Activated T-helper 9 cell treated with anti-CD3 and anti-CD28 coated beads, Interleukin-2, amount 50 U/mL, for 16 hours (primary cell): Measurements from ENCODE around the gene CRB3.
"Not testable (repeated sequence)": the region's sequence is repeated elsewhere in the genome, so short reads cannot be mapped to it uniquely, and the experiment has no call there.

ENCODE experiments used
- DNase-seq: peaks from one replicate; pipeline ENCODE4 v3.0.0-alpha.2; 2020; ENCODE audit warnings: low read depth

CRB3 gene, protein sequence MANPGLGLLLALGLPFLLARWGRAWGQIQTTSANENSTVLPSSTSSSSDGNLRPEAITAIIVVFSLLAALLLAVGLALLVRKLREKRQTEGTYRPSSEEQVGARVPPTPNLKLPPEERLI

DNA sequence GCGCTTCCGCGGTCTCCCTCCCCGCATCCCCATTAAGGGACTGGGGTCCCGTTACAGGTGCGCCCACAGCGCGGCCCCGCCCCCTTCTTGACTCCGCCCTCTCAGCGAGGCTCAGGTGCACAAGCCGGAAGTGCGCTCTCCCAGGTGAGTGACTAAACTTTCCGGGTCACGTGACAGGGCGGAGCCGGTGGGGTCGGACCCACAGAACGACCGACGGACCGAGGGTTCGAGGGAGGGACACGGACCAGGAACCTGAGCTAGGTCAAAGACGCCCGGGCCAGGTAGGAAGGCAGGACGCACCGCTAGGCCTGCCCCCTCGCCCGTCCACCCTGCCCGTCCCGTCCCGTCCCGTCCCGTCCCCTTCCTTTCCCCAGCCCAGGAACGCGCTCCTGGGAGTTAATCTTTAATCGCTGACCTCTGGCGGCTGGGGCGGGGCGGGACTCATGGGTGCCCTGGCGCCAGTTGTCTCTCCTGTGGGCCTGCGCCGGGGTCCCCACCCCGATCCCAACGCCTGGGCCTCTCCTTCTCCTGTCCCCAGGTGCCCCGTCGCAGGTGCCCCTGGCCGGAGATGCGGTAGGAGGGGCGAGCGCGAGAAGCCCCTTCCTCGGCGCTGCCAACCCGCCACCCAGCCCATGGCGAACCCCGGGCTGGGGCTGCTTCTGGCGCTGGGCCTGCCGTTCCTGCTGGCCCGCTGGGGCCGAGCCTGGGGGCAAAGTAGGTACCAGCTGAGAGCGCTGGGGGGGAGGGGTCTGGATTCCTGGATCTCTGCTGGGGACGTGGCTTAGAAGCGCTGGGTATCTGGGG, at the start of gene CRB3:
CRB3 (plus strand) TSS at position 202 of the 804 bp plus-strand sequence; CDS start at position 633, 431 bp downstream.
- DNase-seq, result peak; percentile 27

DNA sequence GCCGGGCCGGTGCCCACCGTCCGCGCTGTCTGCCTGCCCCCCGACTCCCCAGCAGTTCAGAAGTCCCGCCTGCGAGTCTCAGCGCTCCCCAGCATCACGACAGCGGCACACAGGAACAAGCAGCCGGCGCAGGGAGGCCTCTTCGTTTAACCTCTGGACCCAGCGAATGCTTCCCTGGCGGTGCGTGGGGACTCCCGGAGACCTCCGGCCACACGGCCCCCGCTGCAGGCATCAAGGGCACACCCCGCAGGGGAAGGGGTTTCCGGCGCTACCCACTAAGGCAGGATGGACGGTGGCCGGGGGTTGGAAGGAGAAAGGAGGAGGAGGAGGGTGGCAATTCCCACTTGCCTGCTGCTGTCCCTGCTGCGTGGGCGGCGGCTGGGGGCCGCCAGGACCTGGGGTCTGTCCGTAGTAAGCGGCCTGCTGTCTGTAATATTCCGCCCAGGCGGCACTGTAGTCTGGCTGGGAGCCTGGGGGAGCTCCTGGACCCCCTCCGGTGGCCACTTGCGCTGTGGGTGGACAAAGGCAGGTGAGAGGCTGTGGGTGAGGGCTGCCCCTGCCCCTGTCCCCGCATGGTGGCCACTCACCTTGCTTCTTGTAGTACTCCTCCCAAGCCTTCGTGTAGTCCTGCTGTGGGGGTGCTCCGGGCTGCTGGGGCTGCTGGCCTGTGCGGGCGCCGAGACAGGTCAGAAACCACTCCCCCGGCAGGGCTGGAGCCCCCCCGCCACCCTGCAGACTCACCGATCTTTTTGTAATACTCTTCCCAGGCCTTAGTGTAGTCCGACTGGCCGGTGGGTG, 49.1 kb upstream of the CRB3 start:
- no peak for DNase-seq

DNA sequence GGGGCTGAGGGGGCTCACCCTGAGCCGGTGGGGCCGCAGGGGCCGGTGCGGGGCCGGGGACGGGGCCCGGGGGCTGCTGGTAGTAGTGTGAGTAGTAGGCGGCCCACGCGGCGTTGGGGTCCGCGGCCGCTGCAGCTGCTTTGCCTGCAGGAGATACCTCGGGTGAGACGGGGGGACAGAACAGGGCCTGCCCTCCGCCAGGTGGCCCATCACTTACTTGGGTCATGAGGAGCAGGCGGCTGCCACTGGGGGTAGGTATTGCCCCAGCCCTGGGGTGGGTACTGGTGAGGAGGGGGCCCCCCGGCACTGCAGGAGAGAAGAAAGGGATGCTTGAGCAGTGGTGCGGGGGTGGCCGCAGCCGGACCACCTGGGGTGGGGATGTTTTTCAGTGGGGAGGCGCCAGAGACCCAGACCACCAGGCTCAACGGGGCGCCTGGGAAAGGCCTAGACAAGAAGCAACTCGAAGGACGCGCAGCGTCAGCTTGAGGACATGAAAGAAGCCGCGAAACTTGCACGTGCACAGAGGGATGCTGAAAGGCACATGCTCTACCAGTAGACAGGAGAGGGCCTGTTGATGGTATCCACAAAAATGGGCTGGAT, 48.4 kb upstream of the CRB3 start:
- no peak for DNase-seq

DNA sequence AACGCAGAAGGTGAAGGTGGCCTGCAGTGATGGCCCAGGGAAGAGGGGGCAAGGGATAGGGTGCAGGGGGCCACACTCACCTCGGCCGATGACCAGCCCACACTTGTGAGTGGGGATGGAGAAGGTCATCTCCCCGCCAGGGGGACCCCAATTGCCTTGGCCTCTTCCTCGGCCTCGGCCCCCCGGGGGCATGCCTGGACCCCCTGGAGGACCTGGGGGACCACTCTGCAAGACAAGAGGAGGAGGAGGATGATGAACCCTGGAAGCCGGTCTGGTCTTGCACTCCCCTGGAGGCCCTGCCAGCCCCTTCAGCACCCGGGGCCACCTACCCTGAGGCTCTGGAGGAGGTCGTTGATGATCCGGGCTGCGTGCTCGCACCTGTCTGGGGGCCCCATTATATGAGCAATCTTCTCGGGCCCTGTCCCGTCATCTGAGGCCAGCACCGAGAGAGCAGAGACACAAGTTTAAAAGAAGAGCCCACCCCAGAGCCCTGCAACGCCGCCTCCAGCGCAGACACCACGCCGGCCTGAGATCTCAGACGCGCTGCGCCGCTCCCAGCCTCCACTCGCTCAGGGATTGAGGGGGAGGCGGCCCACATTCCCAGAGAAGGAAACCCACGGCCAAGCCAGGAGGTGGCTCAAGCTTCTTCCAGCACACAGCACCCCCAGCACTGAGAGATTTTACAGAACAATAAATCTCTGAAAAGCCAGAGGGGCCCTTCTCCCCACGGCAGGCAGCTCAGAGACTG, 47.2 kb upstream of the CRB3 start:
- DNase-seq, result no peak

DNA sequence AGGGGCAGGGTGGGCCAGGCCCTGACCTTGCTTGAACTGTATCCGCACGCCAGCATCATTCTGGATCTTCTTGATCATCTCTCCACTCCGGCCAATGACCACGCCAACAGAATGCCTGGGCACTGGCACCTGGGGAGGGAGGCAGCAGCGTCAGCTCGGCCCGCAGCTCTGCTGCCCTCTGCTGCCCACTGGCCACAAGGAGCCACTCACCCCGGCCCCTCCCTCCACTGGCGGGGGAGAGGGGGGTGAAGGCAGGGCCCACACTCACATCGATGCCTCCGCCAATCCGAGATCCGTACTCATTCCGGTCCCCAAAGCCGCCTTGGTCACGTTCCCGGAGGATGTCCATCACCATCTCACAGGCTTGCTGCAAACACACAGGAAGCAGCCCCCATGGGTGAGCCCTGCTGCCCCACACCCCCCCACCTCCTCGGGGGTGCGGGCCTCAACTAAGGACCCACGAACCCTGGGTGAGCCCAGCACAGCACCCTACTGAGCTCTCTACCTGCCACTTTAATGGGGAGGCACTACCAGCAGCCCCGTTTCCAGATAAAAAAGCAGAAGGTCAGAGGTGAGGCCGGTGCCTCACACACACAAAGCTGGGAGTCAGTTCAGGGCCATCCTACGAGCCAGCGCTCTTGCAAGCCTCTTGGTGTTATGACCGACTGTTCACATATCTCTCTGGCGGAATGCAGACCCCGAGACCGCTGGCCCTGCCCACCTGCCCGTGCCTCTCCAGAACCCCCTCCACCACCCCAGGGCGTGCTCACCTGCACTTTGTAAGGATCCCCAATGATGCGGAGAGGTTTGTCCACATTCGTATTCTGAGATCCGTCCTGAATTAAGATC, 46.1 kb upstream of the CRB3 start:
- no peak for DNase-seq

DNA sequence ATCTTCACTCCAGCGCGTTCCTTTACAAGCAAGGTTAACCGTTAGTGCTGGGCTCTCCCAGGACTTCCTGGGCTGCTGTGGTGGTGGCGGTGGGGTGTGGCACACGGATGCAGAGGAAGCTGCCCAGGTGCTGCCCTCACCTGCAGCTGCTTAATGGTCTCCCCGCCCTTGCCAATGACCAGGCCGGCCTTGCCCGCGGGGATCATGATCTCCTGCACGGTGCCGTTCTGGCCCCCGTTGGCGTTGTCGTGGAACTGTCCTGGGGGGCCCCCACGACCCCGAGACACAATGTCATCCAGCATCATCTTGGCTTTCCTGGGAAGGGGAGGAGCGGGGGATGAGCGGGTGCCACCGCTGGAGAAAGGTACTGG, 45.5 kb upstream of the CRB3 start:
- DNase-seq, result no peak

DNA sequence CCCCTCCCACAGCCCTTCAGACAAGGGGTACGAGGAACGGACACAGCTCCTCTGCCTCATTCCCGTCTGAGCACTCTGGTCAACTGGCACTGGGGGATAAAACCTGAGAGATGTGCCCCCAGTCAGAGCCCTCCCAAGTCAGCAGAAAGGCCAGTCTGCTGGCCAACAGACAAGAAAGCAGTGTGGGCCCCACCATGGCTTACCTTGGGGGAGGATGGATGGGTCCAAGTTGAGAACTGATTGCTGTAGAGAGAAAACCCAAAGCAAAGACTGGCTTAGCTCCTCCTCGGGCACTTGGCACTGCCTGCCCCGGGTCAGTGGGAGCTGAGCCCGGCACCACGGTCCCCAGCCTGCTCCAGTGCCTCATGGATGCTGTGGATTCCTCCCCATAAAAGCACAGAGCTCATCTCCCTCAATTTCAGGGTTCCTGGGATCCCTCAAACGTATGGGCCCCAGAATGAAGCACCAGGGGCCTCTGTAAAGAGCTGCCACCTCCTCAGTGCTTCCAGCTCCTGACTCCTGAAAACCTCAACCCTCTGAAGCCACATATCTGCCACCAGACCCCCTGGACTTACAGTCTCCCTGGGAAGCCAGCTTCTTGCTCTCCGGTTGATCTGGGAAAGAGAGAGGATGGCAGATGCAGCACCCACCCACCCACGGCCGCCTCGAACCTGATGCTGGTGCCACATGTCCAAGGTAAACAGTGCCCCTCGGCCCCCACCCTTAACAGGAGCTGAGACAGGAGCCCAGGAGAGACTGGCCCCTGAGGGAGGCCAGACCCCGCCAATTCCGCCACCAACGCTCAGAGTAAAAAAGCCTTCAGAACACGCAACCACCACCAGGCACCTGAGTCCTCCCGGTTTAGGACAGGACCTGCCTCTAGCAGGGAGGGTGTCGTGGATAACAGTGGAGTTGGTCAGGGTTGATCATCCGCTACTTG, 42.7 kb upstream of the CRB3 start:
- no peak for DNase-seq

DNA sequence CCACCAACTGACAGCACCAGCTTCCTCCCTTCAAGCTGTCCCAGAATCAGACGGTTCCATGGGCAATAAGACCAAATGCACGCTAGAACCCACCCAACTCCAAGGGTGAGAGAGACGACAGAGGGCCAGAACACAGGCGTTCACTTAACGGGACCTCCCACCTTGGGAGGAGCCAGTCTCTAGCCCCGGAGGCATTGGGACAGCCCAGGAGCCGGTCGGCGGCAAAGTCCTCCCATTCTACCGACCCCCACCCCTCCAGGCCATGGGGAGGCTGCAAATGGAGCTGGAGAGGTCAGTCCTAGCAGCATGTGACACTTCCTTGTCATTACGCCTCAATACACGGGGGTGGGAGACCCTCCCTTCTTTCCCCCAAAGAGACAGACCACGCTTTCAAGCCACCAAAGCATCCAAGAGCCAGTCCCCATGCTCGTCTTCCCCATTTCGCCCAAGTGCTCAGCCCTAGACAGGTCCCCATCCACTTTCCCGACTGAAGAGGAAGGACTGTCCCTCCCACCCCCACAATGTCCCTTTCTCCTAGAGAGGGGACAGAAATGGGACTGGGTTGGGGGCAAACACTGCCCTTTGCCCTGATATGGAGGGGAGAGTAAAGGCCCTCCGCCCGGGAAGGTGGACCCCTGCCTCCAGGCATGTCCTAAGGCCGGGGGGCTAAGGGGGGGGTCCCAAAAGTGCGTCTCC, 40.4 kb upstream of the CRB3 start:
- no peak for DNase-seq

DNA sequence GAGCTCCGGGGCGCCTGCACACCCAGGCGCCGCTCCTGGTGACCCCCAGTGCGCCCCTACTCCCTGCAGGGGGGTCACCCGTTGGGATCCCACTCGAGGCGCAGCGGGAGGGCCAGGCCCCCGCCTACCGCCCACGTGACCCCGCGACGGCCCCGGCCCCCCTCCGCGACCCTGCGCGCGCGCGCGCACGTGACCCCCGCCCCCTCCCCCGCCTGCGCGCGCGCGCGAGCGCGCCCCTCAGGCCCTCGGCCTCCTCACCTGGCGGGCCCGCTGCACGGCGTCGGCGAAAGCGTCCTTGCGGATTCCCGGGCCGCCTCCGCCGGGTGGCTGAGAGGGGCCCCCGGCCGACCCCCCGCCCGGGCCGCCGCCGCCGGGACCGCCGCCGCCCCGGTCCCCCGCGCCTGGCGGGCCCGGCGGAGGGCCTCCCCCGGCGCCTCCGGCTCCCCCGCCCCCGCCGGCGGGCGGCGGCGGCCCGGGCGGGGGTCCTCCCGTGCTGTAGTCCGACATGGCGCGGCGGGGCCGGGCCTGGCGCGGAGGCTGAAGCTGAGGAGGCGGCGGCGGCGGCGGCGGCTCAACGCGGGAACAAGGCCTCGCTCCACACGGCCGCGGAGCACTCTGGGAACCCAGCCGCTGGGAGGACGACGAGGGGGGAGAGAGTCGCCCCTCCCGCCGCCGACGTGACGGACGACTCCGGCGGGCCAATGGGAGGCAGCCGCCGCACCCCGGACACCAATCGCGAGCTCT, 39.7 kb upstream of the CRB3 start, which contains the start of gene KHSRP:
KHSRP (minus strand) TSS at position 617 of the 744 bp plus-strand sequence; CDS start at position 507, 110 bp downstream.
- DNase-seq, result peak; percentile 25

DNA sequence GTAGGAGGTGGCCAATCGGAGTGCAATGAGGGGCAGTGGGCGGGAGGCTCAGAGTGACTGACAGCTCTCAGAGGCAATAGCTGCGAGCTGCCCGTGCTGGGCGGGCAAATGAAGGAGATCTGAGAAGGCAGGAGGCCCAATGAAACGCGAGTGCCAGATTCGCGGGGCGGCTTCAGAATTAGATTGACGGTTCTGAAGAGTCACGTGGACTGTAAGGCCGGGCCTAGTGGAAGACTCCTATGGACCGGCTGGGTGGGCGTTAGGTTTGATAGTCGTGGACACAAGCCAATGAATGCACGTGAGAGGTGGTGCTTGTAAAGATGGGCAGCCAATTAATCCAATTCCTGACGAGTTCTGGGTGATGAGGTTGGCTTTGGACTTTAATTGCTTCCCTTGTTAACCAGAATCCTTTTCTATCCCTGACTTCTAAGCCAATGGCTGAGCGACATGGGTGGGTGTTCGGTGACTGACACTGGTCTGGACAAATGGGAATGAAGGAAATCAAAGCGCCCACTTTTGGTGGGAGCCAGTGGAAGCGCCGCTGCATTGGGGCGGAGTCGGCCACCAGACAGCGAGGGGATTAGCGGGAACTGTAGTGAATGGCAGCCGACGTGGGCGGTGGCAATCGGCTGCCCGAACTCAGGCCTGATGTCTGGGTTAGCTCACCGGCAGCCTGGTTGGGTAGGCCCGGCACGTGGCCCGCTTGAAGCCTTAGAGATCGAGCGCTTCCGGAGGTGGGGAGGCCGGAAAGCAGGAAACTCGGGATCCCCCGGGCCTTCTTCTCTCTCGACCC, 38.9 kb upstream of the CRB3 start:
- DNase-seq, result peak; percentile 98

DNA sequence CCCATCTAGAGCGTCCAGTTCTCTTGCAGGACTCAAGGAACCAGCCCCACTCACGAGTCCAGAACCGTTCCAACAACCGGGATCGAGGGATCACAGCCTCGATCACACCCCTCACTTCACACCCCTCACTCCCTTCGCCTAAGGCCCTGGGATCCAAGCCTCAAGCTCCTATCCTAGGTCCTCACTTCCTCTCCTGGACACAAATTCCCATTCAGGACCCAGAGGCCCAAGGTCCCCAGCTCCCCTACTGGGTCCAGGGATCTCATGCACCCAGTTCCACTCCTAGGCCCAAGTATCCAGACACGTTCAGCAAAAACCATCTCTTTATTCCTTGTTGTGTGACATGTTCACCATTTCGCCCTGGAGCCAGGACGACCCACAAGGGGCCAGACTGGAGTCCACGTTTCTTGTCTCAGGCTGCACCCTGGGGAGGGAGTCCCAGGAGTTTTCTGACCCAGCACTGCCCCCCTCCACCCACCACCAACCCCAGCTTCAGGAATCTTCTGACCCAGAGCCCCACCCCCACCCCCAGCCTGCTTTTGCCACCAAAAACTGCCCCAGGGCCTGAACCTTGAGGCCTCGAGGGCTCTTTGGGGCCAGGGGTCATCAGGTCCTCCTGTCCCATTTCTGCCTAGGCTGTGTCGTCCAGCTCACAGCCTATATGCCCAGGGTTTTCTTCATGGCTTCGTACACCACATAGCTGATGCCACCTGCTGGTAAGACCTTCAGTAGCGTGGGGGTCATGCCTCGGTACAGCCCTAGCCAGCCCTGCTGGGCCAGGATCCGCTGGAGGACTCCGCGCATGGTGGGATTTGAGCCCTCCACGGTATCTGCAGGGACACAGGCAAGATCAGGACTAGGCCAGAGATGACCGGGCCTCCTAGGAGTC, 38.1 kb upstream of the CRB3 start:
- no peak for DNase-seq

DNA sequence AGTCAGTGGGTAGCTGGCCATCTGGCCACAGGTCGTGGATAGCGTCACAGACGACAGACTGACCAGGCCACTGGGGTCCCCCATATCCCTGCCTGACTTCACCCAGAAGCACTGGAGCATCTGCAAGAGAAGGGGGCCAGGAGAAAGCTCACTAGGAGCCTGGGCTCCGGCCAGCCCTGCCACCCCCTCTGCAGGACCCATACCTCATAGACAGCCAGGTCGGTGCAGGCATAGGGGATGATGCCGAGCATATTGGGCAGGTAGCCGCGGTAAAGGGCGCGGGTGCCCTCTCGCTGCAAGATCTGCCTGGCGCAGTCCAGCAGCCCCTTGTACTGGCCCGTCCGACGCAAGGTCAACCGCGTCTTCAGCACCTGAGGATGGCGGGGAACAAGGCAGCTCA, 36.9 kb upstream of the CRB3 start:
- no peak for DNase-seq

DNA sequence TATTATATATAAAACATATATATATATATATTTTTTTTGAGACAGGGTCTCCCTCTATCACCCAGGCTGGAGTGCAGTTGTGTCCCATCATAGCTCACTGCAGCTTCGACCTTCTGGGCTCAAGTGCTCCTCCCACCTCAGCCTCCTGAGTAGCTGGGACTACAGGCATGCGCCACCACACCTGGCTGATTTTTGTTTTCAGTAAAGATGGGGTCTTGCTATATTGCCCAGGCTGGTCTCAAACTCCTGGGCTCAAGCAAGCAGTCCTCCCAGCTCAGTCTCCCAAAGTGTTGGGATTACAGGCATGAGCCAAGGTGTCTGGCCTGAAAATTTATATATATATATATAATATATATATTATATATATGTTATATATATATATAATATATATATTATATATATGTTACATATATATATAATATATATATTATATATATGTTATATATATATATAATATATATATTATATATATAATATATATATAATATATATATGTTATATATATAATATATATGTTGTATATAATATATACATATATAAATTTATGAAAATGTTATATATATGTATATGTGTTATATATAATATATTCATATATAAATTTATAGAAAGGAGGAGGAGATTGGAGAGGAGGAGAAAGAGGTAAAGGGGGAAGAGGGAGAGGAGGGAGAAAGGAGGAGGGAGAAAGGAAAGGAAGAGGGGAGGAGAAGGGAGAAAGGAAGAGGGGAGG, 35.2 kb upstream of the CRB3 start:
- not testable (repeated sequence) for DNase-seq

DNA sequence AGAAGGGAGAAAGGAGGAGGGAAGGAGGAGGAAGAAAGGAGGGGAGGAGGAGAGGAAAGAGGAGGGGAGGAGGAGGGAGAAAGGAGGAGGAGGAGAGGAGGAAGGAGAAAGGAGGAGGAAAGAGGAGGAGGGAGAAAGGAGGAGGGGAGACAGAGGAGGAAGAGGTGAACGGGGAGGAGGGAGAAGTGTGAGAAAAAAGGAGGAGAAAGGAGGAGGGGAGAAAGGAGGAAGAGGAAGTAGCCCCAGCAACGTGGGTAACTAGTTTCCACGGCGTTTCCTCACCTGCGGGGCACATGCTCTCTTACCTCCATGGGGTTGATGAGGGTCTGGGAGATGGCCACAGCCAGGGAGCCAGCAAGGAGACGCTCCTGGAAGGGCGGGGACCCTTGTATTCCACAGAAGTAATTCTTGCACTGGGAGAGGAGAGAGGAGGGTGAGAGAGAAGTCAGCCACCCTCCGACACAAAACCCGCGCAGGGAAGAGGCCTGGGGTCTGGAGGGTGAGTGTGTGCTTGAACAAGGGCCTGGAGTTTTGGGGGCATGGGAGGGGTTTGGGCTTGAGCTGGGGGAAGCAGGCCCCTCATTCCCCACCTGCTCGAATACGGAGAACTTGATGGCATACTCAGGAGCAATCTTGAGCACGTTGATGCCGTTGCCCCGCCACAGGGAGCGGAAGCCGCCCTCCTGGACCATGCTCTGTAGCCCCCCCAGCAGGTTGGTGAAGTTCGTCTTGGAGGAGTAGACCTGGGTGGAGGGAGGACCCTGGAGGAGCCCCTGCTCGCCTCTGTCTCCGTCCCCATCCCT, 34.5 kb upstream of the CRB3 start:
- no peak for DNase-seq

DNA sequence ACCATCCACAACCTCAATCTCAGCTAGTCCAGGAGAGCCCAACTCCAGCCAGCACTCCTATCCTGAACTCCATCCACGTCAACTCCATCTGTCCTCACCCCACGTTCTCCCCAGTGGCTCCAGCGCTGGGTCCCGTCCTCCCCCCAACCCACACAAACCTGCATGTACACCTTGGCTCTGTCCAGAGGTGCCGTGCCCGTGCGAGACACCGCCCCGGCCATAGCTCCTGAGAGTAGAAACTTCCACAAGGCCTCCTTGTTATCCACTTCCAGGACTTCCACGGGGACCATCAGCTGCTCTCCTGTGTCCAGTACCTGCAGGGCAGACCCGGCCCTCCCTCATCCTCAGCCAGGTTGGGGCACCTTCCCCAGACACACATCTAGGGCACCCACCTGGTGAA, 32.2 kb upstream of the CRB3 start:
- DNase-seq, result no peak
